Endothelial cell of umbilical vein (primary cell): ENCODE results near the gene YY1. TPM values are rescaled to one million over a fixed set of nuclear protein-coding genes. Genes with fewer than 3 reads are reported as not detected.

ENCODE experiments used
- BruUV-seq: library from RNA; stranded (reverse); fragments of 400-500 nt; replicated peaks from 2 replicates; lab custom pipeline; 2021; lab: Mats Ljungman, UMichigan
- CTCF ChIA-PET: fragments of 300-600, 350-600 bp; sonication (Branson Sonifier 250); formaldehyde crosslinking; loops from one replicate; lab custom pipeline; 2021; ENCODE audit warnings: antibody characterized with exemption, inconsistent platforms; lab: Charles Lee
- POLR2A ChIA-PET: fragments of 300-600, 350-600 bp; sonication (Branson Sonifier 250); formaldehyde crosslinking; loops from one replicate; lab custom pipeline; 2021; ENCODE audit warnings: antibody characterized with exemption, inconsistent platforms; lab: Charles Lee
- DNase-seq: peaks from one replicate; pipeline ENCODE4 v3.0.0-alpha.2; 2011; ENCODE audit warnings: low read depth, low spot score
- FAIRE-seq: peaks from 2 replicates; lab custom pipeline; 2011; peaks lifted over from hg19 to GRCh38; lab: Jason Lieb, UNC
- H2AFZ ChIP-seq: 2 replicates; pipeline ENCODE4 v1.6.0; 2012; ENCODE audit warnings: low read depth, low read length, control low read depth, inconsistent platforms
- H3K27ac ChIP-seq: 2 replicates; pipeline ENCODE4 v1.5.1; 2011; ENCODE audit warnings: low read depth, mild to moderate bottlenecking, control low read depth, low read length, moderate library complexity; ENCODE audit not compliant: insufficient read depth
- H3K27me3 ChIP-seq, 2 experiments: 2 replicates each; pipeline versions ENCODE4 v1.6.0 to v1.6.1; 2011; ENCODE audit warnings: low read length in 2 of 2, mixed read lengths in 1 of 2; ENCODE audit not compliant: control insufficient read depth in 2 of 2, insufficient read depth in 2 of 2
- H3K36me3 ChIP-seq, 2 experiments: 2 replicates in 1 of 2; 3 replicates in 1 of 2; pipeline ENCODE4 v1.5.1; 2011; ENCODE audit warnings: low read length in 2 of 2, mild to moderate bottlenecking in 1 of 2, moderate library complexity in 1 of 2; ENCODE audit not compliant: control insufficient read depth in 2 of 2, insufficient read depth in 2 of 2; ENCODE audit errors: extremely low read depth in 1 of 2
- H3K4me1 ChIP-seq: 3 replicates; pipeline ENCODE4 v1.5.1; 2011; ENCODE audit warnings: mild to moderate bottlenecking, low read length; ENCODE audit not compliant: control insufficient read depth, insufficient read depth; ENCODE audit errors: extremely low read depth
- H3K4me2 ChIP-seq: 2 replicates; pipeline ENCODE4 v1.6.1; 2011; ENCODE audit warnings: low read length, control low read depth, mixed read lengths; ENCODE audit not compliant: insufficient read depth
- H3K4me3 ChIP-seq, 3 experiments: fragments of 200-600 bp in 1 of 3; sonication (generic), shearing (Covaris generic) in 1 of 3; replicated peaks in 1 of 3; 2 replicates each; pipeline ENCODE4 v1.5.1; 2011 to 2016; ENCODE audit warnings: control low read depth in 3 of 3, low read length in 3 of 3, mild to moderate bottlenecking in 2 of 3, inconsistent platforms in 1 of 3, low read depth in 1 of 3, moderate library complexity in 1 of 3; ENCODE audit not compliant: insufficient read depth in 1 of 3
- H3K79me2 ChIP-seq: 2 replicates; pipeline ENCODE4 v1.6.0; 2012; ENCODE audit warnings: low read length, inconsistent platforms; ENCODE audit not compliant: control insufficient read depth, insufficient read depth
- H3K9ac ChIP-seq: replicated peaks from 2 replicates; pipeline ENCODE3; 2011; ENCODE audit warnings: low read length, control low read depth; ENCODE audit not compliant: insufficient read depth; ENCODE audit errors: extremely low read depth
- H3K9me1 ChIP-seq: replicated peaks from 3 replicates; pipeline ENCODE4 v1.6.0; 2011; ENCODE audit warnings: mild to moderate bottlenecking, low read length; ENCODE audit not compliant: control insufficient read depth, insufficient read depth; ENCODE audit errors: extremely low read depth
- H3K9me3 ChIP-seq: replicated peaks from 2 replicates; pipeline ENCODE4 v1.5.1; 2012; ENCODE audit warnings: low read length, inconsistent platforms; ENCODE audit not compliant: control insufficient read depth, insufficient read depth
- H4K20me1 ChIP-seq: replicated peaks from 2 replicates; pipeline ENCODE3; 2011; ENCODE audit warnings: mild to moderate bottlenecking, low read length; ENCODE audit not compliant: control insufficient read depth, insufficient read depth; ENCODE audit errors: extremely low read depth
- CTCF ChIP-seq, 2 donors: IDR thresholded peaks; 1 replicate in 1 of 2; 2 replicates in 1 of 2; pipeline ENCODE4 v1.5.1; 2011; ENCODE audit warnings: low read length in 2 of 2, mild to moderate bottlenecking in 2 of 2, moderate library complexity in 2 of 2, control low read depth in 1 of 2, inconsistent platforms in 1 of 2, low read depth in 1 of 2; ENCODE audit not compliant: insufficient read depth in 1 of 2; ENCODE audit errors: extremely low read depth in 1 of 2
- EZH2 ChIP-seq: IDR thresholded peaks from 2 replicates; pipeline ENCODE4 v1.6.1; 2012; ENCODE audit warnings: borderline replicate concordance, low read depth, mild to moderate bottlenecking, moderate library complexity, low read length, inconsistent platforms; ENCODE audit not compliant: severe bottlenecking
- FOS ChIP-seq: IDR thresholded peaks from 2 replicates; pipeline ENCODE4 v1.6.1; 2011; ENCODE audit warnings: mild to moderate bottlenecking, low read length, moderate library complexity, borderline replicate concordance; ENCODE audit not compliant: insufficient read depth
- GATA2 ChIP-seq: IDR thresholded peaks from 2 replicates; pipeline ENCODE4 v1.7.0; 2011; ENCODE audit warnings: low read depth, mild to moderate bottlenecking, moderate library complexity, mixed read lengths, low read length; ENCODE audit not compliant: insufficient read length, insufficient read depth
- JUN ChIP-seq: IDR thresholded peaks from 2 replicates; pipeline ENCODE4 v1.6.1; 2011; ENCODE audit warnings: borderline replicate concordance, low read depth; ENCODE audit not compliant: insufficient read length, insufficient read depth
- MAX ChIP-seq: IDR thresholded peaks from 2 replicates; pipeline ENCODE4 v1.6.1; 2011; ENCODE audit not compliant: insufficient read depth, insufficient read length
- MYC ChIP-seq: IDR thresholded peaks from one replicate; pipeline ENCODE4 v1.6.1; 2011; ENCODE audit warnings: mild to moderate bottlenecking, low read depth, low read length
- POLR2A ChIP-seq: IDR thresholded peaks from 2 replicates; pipeline ENCODE4 v1.6.1; 2012; ENCODE audit warnings: low read depth, mild to moderate bottlenecking, control low read depth, low read length
- POLR2AphosphoS5 ChIP-seq: IDR thresholded peaks from 2 replicates; pipeline ENCODE4 v1.6.1; 2012; ENCODE audit warnings: low read depth, mild to moderate bottlenecking, control low read depth, low read length, moderate library complexity; ENCODE audit not compliant: insufficient read depth
- dilution Hi-C: fragments of 300-500 bp; cut with MboI; formaldehyde crosslinking; loops from one replicate; pipeline ENCODE4 v1.15.0; 2019; ENCODE audit warnings: low sequenced_read_pairs; ENCODE audit not compliant: extremely low pct_ligation_motif_present
- intact Hi-C: fragments of 100-400 bp; cut with micrococcal nuclease; formaldehyde crosslinking; loops from one replicate; pipeline ENCODE4 v1.10.0; 2022
- polyA plus RNA-seq, 4 experiments: library from polyadenylated mRNA; depleted of rRNA in 3 of 4; stranded (reverse) in 3 of 4; unstranded in 1 of 4; fragments of >200 nt; gene quantifications; 2 replicates each; pipeline versions ENCODE4 v1.2.1 to v1.2.3, GENCODE V29; 2011 to 2012; ENCODE audit warnings: missing spikeins in 1 of 4
- total RNA-seq: library from RNA; stranded (reverse); gene quantifications from 2 replicates; pipeline ENCODE4 v1.2.3, GENCODE V29; 2021

YY1 gene
- total and polyA plus RNA-seq, 2 donors (not counting 3 experiments of a cell fraction or from before 2014, with no cell fraction given), result 23.5 to 78.6 TPM

- DNase-seq (peak; percentile 34), FAIRE-seq (peak; percentile 48)
- TF ChIP-seq CTCF (IDR thresholded peaks at IDR 0.05; ENCODE audit: extremely low read depth in 1 of 2, insufficient read depth in 1 of 2, low read depth in 1 of 2, low read length in 2 of 2), result no peak
- no peak for TF ChIP-seq EZH2
- TF ChIP-seq GATA2, result no peak
- no peak for TF ChIP-seq POLR2A
- no peak for TF ChIP-seq MAX
- TF ChIP-seq JUN, result no peak
- no peak for TF ChIP-seq FOS
- no peak for TF ChIP-seq POLR2AphosphoS5
- TF ChIP-seq MYC, result no peak
- no peaks in the 10 kb centered on the region for H3K9me1 ChIP-seq
- H3K4me1 ChIP-seq, result peaks cover 21% of the 10 kb centered on the region
- no peaks in the 10 kb centered on the region for H3K27me3 ChIP-seq
- ChIA-PET CTCF (interaction anchor here (1.4 kb wide), 1 partner anchor 71 kb away, joined by 6 read pairs; no protein-coding TSS in a partner anchor), POLR2A (no interaction called here)
- peak overlapping the region; percentile 70 for H3K4me2 ChIP-seq
- BruUV-seq, result no TSS peak
- H3K27ac ChIP-seq, result peak overlapping the region; percentile 62
- H2AFZ ChIP-seq, result peak overlapping the region; percentile 37
- no peaks in the 10 kb centered on the region for H3K36me3 ChIP-seq
- peaks cover 10% of the 10 kb centered on the region for H3K79me2 ChIP-seq
- no peaks in the 10 kb centered on the region for H3K9me3 ChIP-seq
- H4K20me1 ChIP-seq, result no peaks in the 10 kb centered on the region
- intact Hi-C loops, result loop anchor here (1.0 to 10.0 kb wide), 3 partner anchors 69 to 348 kb away; partner anchors contain the start of gene WDR25
- peak overlapping the region; percentile 44 to 89 (median 64) for H3K4me3 ChIP-seq
- H3K9ac ChIP-seq, result peak overlapping the region; percentile 85
- dilution Hi-C loops, result no loop called here
Observed at GRCh38 chr14:100306998-100307765, 68.2 kb downstream of the YY1 start.
